GM21723 (cell line): ENCODE data around the gene SLC26A4.
"Not testable (repeated sequence)": the region's sequence is repeated elsewhere in the genome, so short reads cannot be mapped to it uniquely, and the experiment has no call there.

Experiments
- ATAC-seq: cut with Tn5 transposase; IDR thresholded peaks from one replicate; pipeline ENCODE4 v1.9.1; 2021; ENCODE audit warnings: mild to moderate bottlenecking, moderate library complexity; ENCODE audit not compliant: unreplicated experiment

The SLC26A4 gene

GRCh38 chr7:107660381-107661080 lies at the start of gene SLC26A4:
SLC26A4 (plus strand) TSS chr7:107660828; CDS start chr7:107661642, 814 bp downstream.
- ATAC-seq = peak; percentile 57

- no peak for ATAC-seq
Measured at GRCh38 chr7:107613439-107613838, 47.2 kb upstream of the SLC26A4 start.

- ATAC-seq = no peak
Measured at GRCh38 chr7:107613948-107614347, 46.7 kb upstream of the SLC26A4 start.

- no peak for ATAC-seq
Measured at GRCh38 chr7:107614425-107614824, 46.2 kb upstream of the SLC26A4 start.

GRCh38 chr7:107615910-107616680 lies 44.5 kb upstream of the SLC26A4 start:
- no peak for ATAC-seq

GRCh38 chr7:107622429-107622828 lies 38.2 kb upstream of the SLC26A4 start:
- no peak for ATAC-seq

- ATAC-seq = no peak
Measured at GRCh38 chr7:107622894-107623293, 37.7 kb upstream of the SLC26A4 start.

GRCh38 chr7:107627002-107627401 lies 33.6 kb upstream of the SLC26A4 start:
- no peak for ATAC-seq

GRCh38 chr7:107628461-107629064 lies 32.1 kb upstream of the SLC26A4 start:
- ATAC-seq = no peak

GRCh38 chr7:107630342-107630741 lies 30.3 kb upstream of the SLC26A4 start:
- no peak for ATAC-seq

- no peak for ATAC-seq
Measured at GRCh38 chr7:107631588-107632491, 28.8 kb upstream of the SLC26A4 start.

GRCh38 chr7:107632492-107632865 lies 28.1 kb upstream of the SLC26A4 start:
- no peak for ATAC-seq

GRCh38 chr7:107638594-107638993 lies 22.0 kb upstream of the SLC26A4 start:
- peak; percentile 96 for ATAC-seq

- not testable (repeated sequence) for ATAC-seq
Measured at GRCh38 chr7:107639070-107639469, 21.6 kb upstream of the SLC26A4 start.

GRCh38 chr7:107641676-107642075 lies 19.0 kb upstream of the SLC26A4 start:
- no peak for ATAC-seq

GRCh38 chr7:107642501-107642900 lies 18.1 kb upstream of the SLC26A4 start:
- no peak for ATAC-seq

- ATAC-seq = no peak
Measured at GRCh38 chr7:107643407-107643806, 17.2 kb upstream of the SLC26A4 start.

- no peak for ATAC-seq
Measured at GRCh38 chr7:107643938-107644308, 16.7 kb upstream of the SLC26A4 start.

- no peak for ATAC-seq
Measured at GRCh38 chr7:107644309-107644974, 16.2 kb upstream of the SLC26A4 start.

- ATAC-seq = no peak
Measured at GRCh38 chr7:107652642-107653041, 8.0 kb upstream of the SLC26A4 start.
